ENCODE measurements around the gene P4HA1. TPM values are rescaled to one million over a fixed set of nuclear protein-coding genes. Genes with fewer than 3 reads are reported as not detected.

The P4HA1 gene
- total and polyA plus RNA-seq, 9 of the 15 experiments (the other 6 are each of a cell fraction or from before 2014, with no cell fraction given), result 20.2 to 177 (median 28.6) TPM

GRCh38 chr10:73092830-73093229, 3.8 kb downstream of the P4HA1 start (continued):
- TF ChIP-seq ELF1 (tag; IDR thresholded peaks at IDR 0.05) (no peak), TCF7 (IDR thresholded peaks at IDR 0.05; ENCODE audit: borderline replicate concordance) (no peak), SAP30 (IDR thresholded peaks at IDR 0.05; ENCODE audit: borderline replicate concordance, insufficient read depth, low read depth, low read length, poor library complexity, severe bottlenecking) (no peak), NUFIP1 (IDR thresholded peaks at IDR 0.05; ENCODE audit: partially characterized antibody) (no peak), PRPF4 (IDR thresholded peaks at IDR 0.05; ENCODE audit: insufficient read depth, low read depth, low read length, poor library complexity, severe bottlenecking) (no peak), ZNF121 (CRISPR knock-in tag; conservative IDR thresholded peaks at IDR 0.05) (peak; percentile 87), HMGXB4 (CRISPR knock-in tag; IDR thresholded peaks at IDR 0.05) (no peak)

GRCh38 chr10:73088304-73088703, 8.4 kb downstream of the P4HA1 start:
- Histone ChIP-seq H3K9me3 (replicated peaks; ENCODE audit: control insufficient read depth, insufficient read depth, low read depth, low read length) (no peaks in the 10 kb centered on the region), H2AFZ (ENCODE audit: low read depth, low read length) (no peak overlapping the region), H3K9me1 (ENCODE audit: control insufficient read depth, insufficient read depth, low read length) (no peaks in the 10 kb centered on the region), H3K27me3 (ENCODE audit: control insufficient read depth in 2 of 2, insufficient read depth in 2 of 2, low read length in 2 of 2) (no peaks in the 10 kb centered on the region), H3K9ac (ENCODE audit: insufficient read depth in 1 of 2, low read depth in 2 of 2, low read length in 2 of 2) (no peak overlapping the region), H4K20me1 (replicated peaks; ENCODE audit: control insufficient read depth, insufficient read depth, low read length) (peaks cover 21% of the 10 kb centered on the region), H3K4me1 (replicated peaks in 1 of 2; ENCODE audit: control insufficient read depth in 2 of 2, insufficient read depth in 2 of 2, low read length in 2 of 2) (peaks cover 0 to 11% of the 10 kb centered on the region in 2 experiments; a peak in 3 of 5 replicates), H3K4me3 (no peak overlapping the region), H3K27ac (ENCODE audit: extremely low read depth, low read depth, low read length) (no peak overlapping the region), H3K79me2 (ENCODE audit: control insufficient read depth, insufficient read depth, low read length) (peaks cover 97% of the 10 kb centered on the region), H3K4me2 (ENCODE audit: insufficient read depth, low read length) (no peak overlapping the region), H3K36me3 (ENCODE audit: control insufficient read depth, insufficient read depth, low read length) (peaks cover 16% of the 10 kb centered on the region; the same call in 1 of the 3 replicates)
- POLR2A ChIA-PET, result interaction anchor here (3.2 kb wide), 1 partner anchor 8 kb away, joined by 23 read pairs; the partner anchor contains the start of gene P4HA1
- intact Hi-C loops (cut with micrococcal nuclease), result no loop called here
- CTCF ChIA-PET (ENCODE audit: low intra/inter-chr PET ratio), result interaction anchor here (0.6 kb wide), 1 partner anchor 412 kb away, joined by 3 read pairs; no protein-coding TSS in a partner anchor
- ATAC-seq (no peak), DNase-seq (ENCODE audit: extremely low read depth in 1 of 4, low spot score in 3 of 4) (no peak), FAIRE-seq (no peak)
- in situ Hi-C loops (cut with MboI), result no loop called here
- peak; percentile 58; the same call in 1 of the 2 replicates for TF ChIP-seq ESRRA (IDR thresholded peaks at IDR 0.05; ENCODE audit: borderline replicate concordance, low read depth)
- TF ChIP-seq ZNF316 (IDR thresholded peaks at IDR 0.05), result no peak
- no peak for TF ChIP-seq RREB1 (CRISPR knock-in tag; IDR thresholded peaks at IDR 0.05)
- BruUV-seq (replicated peaks), result no TSS peak
